Activated naive CD4-positive, alpha-beta T cell treated with anti-CD3 and anti-CD28 coated beads, Interleukin-2, amount 50 U/mL, for 24 hours (primary cell): ENCODE measurements around the gene BMPER.
A peak's percentile ranks its signal among the peaks of the same experiment; 100 is the strongest.

Experiments
- H3K27ac Mint-ChIP-seq: one replicate; pipeline ENCODE4 v1.8.0; 2021; ENCODE audit warnings: mild to moderate bottlenecking, mixed read lengths
- H3K27me3 Mint-ChIP-seq: one replicate; pipeline ENCODE4 v1.8.0; 2021; ENCODE audit warnings: mixed read lengths
- H3K36me3 Mint-ChIP-seq: one replicate; pipeline ENCODE4 v1.8.0; 2021; ENCODE audit warnings: mixed read lengths
- H3K4me1 Mint-ChIP-seq: one replicate; pipeline ENCODE4 v1.8.0; 2021; ENCODE audit warnings: mixed read lengths
- H3K4me3 Mint-ChIP-seq: one replicate; pipeline ENCODE4 v1.8.0; 2021; ENCODE audit warnings: mild to moderate bottlenecking, mixed read lengths
- H3K9me3 Mint-ChIP-seq: one replicate; pipeline ENCODE4 v1.8.0; 2021; ENCODE audit warnings: mixed read lengths

The BMPER gene

DNA sequence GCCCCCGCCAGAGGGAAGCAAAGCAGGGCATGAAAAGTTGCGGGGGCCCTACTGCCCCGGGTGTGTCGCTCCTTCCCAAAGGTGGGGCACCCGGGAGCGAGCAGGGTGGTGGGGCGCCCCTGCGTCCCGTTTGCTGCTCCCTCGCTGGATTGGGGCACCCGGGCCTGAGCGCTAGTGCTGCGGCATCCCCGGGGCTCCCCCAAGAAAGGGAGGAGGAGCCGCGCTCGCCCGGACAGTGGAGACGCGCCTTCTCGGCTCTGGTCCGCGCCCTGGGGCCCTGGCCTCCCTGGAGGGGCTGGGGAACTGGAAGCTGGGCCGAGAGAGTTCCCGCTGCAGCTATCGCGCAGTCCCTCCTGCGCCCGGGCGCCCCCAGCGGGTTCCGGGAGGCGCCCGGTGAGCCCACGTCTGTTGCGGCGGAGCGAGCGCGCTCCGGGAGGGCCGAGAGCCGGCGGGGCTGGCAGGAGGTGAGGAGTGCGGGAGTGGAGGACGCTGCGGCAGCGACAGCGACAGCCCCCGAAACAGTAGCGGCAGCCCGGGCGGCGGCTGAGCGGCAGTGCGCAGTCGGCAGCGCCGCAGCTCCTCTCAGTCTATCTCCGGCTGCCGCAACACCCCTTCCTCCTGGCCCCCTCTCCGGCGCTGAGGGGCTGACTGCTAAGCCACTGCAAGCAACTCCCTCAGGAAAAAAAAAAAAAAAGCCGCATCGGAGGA lies 504 bp upstream of the BMPER start:
- H3K27ac Mint-ChIP-seq, result no peak overlapping the region
- H3K9me3 Mint-ChIP-seq, result no peaks in the 10 kb centered on the region
- H3K27me3 Mint-ChIP-seq, result peaks cover 49% of the 10 kb centered on the region
- H3K4me1 Mint-ChIP-seq, result peaks cover 10% of the 10 kb centered on the region
- no peaks in the 10 kb centered on the region for H3K36me3 Mint-ChIP-seq
- peak overlapping the region; percentile 78 for H3K4me3 Mint-ChIP-seq

DNA sequence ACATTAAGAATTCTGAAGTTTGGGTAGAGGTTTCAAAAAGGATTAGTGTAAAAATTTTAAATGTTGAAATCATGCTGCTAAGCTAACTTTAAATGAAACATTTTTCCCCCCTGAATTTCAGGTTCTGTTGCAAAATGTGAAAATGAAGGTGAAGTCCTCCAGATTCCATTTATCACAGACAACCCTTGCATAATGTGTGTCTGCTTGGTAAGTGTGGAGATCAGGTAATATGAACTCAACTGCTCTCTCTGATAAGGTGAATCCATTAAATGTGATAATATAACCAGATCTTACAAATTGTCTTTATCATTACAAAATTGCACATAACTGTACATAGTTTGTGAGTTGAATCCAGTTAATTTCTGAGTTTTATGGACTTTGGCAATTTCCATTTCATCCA lies 1.4 kb downstream of the BMPER start:
- Mint-ChIP-seq H3K9me3 (no peaks in the 10 kb centered on the region), H3K27ac (no peak overlapping the region), H3K4me3 (peak overlapping the region; percentile 24), H3K4me1 (peaks cover 10% of the 10 kb centered on the region), H3K27me3 (peaks cover 46% of the 10 kb centered on the region), H3K36me3 (no peaks in the 10 kb centered on the region)

GRCh38 chr7:33907625-33908024 lies 2.3 kb downstream of the BMPER start:
- no peaks in the 10 kb centered on the region for H3K36me3 Mint-ChIP-seq
- no peak overlapping the region for H3K4me3 Mint-ChIP-seq
- H3K9me3 Mint-ChIP-seq, result no peaks in the 10 kb centered on the region
- peaks cover 37% of the 10 kb centered on the region for H3K27me3 Mint-ChIP-seq
- no peak overlapping the region for H3K27ac Mint-ChIP-seq
- peaks cover 10% of the 10 kb centered on the region for H3K4me1 Mint-ChIP-seq

GRCh38 chr7:33909318-33909717 lies 4.0 kb downstream of the BMPER start:
- Mint-ChIP-seq H3K9me3 (no peaks in the 10 kb centered on the region), H3K36me3 (no peaks in the 10 kb centered on the region), H3K27ac (no peak overlapping the region), H3K4me1 (peaks cover 2% of the 10 kb centered on the region), H3K27me3 (peaks cover 29% of the 10 kb centered on the region), H3K4me3 (no peak overlapping the region)

DNA sequence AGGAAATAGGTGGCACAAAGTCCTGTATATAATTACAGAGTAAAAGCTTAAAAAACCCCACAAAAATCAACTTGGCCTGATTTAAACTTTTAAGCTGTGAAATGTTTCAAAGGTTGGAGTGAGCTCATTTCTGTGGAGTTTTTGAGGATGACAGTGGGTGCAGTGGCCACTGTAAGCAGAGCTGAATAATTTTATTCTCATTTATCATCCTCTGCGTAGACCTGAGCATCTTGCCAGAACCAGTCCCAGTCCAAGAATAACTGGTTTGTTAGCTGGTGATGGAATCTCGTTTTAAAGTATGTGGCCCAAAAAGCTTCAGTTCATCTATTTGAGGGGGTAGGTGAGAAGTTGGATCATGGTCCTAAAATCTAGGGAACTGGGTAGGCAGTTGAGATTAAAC lies 4.4 kb downstream of the BMPER start:
- Mint-ChIP-seq H3K36me3 (no peaks in the 10 kb centered on the region), H3K27ac (no peak overlapping the region), H3K4me3 (no peak overlapping the region), H3K9me3 (no peaks in the 10 kb centered on the region), H3K27me3 (peaks cover 32% of the 10 kb centered on the region), H3K4me1 (no peaks in the 10 kb centered on the region)

GRCh38 chr7:33910756-33911155 lies 5.4 kb downstream of the BMPER start:
- H3K27ac Mint-ChIP-seq, result no peak overlapping the region
- H3K27me3 Mint-ChIP-seq, result peaks cover 30% of the 10 kb centered on the region
- H3K4me3 Mint-ChIP-seq, result no peak overlapping the region
- no peaks in the 10 kb centered on the region for H3K4me1 Mint-ChIP-seq
- H3K9me3 Mint-ChIP-seq, result no peaks in the 10 kb centered on the region
- no peaks in the 10 kb centered on the region for H3K36me3 Mint-ChIP-seq

GRCh38 chr7:33916357-33917081 lies 11.2 kb downstream of the BMPER start:
- Mint-ChIP-seq H3K4me3 (no peak overlapping the region), H3K9me3 (no peaks in the 10 kb centered on the region), H3K4me1 (no peaks in the 10 kb centered on the region), H3K36me3 (no peaks in the 10 kb centered on the region), H3K27ac (no peak overlapping the region), H3K27me3 (peaks cover 9% of the 10 kb centered on the region)

DNA sequence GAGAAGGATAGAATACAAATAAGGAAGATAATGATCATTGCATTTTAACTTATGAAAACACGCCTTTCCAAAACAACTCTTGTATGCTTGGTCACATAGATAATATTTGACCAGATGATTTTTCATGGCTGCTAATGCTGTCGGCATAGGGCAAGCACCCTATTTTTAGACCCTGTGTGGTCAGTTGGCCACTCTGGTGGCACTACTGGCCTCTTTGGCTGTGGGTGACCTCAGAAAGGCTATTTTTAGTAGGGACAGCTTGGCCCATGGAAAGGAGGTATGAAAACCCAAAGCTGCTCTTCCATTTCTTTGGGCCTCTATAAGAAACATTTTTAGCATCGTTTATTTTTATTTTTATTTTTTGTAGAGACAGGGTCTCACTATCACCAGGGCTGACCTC lies 12.3 kb downstream of the BMPER start:
- Mint-ChIP-seq H3K9me3 (no peaks in the 10 kb centered on the region), H3K4me3 (no peak overlapping the region)

GRCh38 chr7:33918438-33919143 lies 13.3 kb downstream of the BMPER start:
- no peaks in the 10 kb centered on the region for H3K4me1 Mint-ChIP-seq
- no peaks in the 10 kb centered on the region for H3K9me3 Mint-ChIP-seq
- no peaks in the 10 kb centered on the region for H3K36me3 Mint-ChIP-seq
- H3K4me3 Mint-ChIP-seq, result no peak overlapping the region
- no peak overlapping the region for H3K27ac Mint-ChIP-seq
- H3K27me3 Mint-ChIP-seq, result peaks cover 15% of the 10 kb centered on the region

More for the DNA sequence above, 12.3 kb downstream of the BMPER start:
- Mint-ChIP-seq H3K4me1 (no peaks in the 10 kb centered on the region), H3K27ac (no peak overlapping the region), H3K36me3 (no peaks in the 10 kb centered on the region), H3K27me3 (peaks cover 11% of the 10 kb centered on the region)

DNA sequence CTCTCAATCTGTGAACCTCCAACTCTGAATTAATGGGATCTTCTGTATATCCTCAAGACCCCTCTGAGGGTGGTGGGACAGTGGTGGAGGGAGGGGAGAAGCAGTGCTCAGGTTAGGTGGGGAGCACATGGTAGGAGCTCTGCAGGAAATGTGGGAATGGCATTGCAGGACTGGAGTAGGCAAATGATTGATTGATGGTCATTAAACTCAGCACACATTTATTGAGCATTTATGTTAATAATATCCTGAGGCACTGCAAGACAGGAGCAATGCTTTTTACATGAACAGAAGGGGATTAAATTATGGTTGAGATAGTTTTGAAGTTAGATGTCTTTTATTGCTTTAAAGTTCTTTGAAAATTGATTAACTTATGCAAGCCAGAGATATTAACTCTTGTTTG lies 14.1 kb downstream of the BMPER start:
- peaks cover 17% of the 10 kb centered on the region for H3K27me3 Mint-ChIP-seq
- no peak overlapping the region for H3K27ac Mint-ChIP-seq
- H3K4me3 Mint-ChIP-seq, result no peak overlapping the region
- no peaks in the 10 kb centered on the region for H3K4me1 Mint-ChIP-seq
- H3K36me3 Mint-ChIP-seq, result no peaks in the 10 kb centered on the region
- H3K9me3 Mint-ChIP-seq, result no peaks in the 10 kb centered on the region

- no peaks in the 10 kb centered on the region for H3K9me3 Mint-ChIP-seq
- H3K4me1 Mint-ChIP-seq, result no peaks in the 10 kb centered on the region
- peaks cover 13% of the 10 kb centered on the region for H3K27me3 Mint-ChIP-seq
- H3K36me3 Mint-ChIP-seq, result no peaks in the 10 kb centered on the region
- H3K4me3 Mint-ChIP-seq, result no peak overlapping the region
- peak overlapping the region; percentile 4 for H3K27ac Mint-ChIP-seq
Observed at GRCh38 chr7:33921216-33921938, 16.0 kb downstream of the BMPER start.

GRCh38 chr7:33922820-33923219 lies 17.5 kb downstream of the BMPER start:
- peaks cover 13% of the 10 kb centered on the region for H3K27me3 Mint-ChIP-seq
- no peaks in the 10 kb centered on the region for H3K4me1 Mint-ChIP-seq
- H3K9me3 Mint-ChIP-seq, result no peaks in the 10 kb centered on the region
- H3K36me3 Mint-ChIP-seq, result no peaks in the 10 kb centered on the region
- no peak overlapping the region for H3K4me3 Mint-ChIP-seq
- H3K27ac Mint-ChIP-seq, result no peak overlapping the region

DNA sequence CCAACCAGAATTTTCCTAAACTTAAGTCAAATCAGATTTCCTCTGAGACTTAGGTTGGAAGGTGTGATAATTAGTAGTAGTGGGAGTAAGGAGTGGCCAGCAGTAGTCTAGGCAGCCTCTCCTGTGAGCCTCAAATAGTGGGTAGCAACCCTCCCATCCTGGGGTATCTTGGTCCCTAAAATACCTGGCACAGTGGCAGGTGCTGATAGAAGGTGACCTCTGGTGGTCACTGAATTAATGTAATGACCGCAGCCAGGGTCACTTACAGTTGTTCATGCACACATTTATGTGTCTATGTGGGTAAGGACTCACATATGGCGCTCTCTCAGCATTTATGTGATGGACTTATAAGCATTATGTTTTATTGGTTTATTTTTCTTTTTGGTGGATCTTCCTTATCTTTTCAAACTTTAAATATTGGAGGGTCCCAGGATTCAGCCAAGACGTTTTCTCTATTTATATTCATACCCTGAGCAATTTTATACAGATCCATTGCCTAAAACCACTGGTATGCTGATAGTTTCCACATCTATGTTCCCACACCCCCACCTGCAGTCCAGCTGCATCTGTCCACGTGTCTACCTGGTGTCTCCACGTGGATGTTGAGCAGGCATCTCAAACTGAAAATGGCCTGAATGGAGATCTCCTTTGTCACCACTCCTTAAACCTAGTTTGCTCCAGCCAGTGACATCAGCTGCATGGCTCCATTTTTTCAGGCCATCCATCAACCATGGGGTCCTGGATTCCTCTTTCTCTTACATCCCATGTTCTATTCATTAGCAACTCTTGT lies 18.3 kb downstream of the BMPER start:
- Mint-ChIP-seq H3K4me3 (no peak overlapping the region), H3K36me3 (no peaks in the 10 kb centered on the region), H3K9me3 (no peaks in the 10 kb centered on the region), H3K4me1 (no peaks in the 10 kb centered on the region), H3K27me3 (peaks cover 13% of the 10 kb centered on the region), H3K27ac (no peak overlapping the region)

GRCh38 chr7:33926535-33926934 lies 21.2 kb downstream of the BMPER start:
- H3K27ac Mint-ChIP-seq, result no peak overlapping the region
- no peaks in the 10 kb centered on the region for H3K36me3 Mint-ChIP-seq
- H3K4me1 Mint-ChIP-seq, result no peaks in the 10 kb centered on the region
- H3K4me3 Mint-ChIP-seq, result no peak overlapping the region
- peaks cover 11% of the 10 kb centered on the region for H3K27me3 Mint-ChIP-seq
- no peaks in the 10 kb centered on the region for H3K9me3 Mint-ChIP-seq

DNA sequence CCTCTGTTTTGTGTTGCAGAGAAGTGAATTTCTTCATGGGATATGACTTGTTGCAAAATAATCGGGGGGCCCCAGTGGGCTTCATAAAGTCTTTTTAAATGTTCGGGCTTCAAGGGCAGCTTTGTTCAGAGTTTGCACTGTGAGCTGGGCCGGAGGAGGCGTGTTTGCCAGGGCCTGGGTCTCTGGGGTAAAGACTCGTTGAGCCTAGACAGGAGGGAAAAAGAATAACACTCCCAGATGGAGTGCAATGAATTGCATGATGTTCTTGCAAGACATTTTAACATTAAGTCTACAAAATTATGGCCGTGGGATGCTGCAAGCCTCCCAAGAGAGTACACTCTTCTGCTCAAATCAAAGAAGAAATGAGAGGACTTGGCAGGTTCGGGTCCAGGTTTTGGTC lies 23.6 kb downstream of the BMPER start:
- Mint-ChIP-seq H3K4me1 (no peaks in the 10 kb centered on the region), H3K9me3 (no peaks in the 10 kb centered on the region), H3K27me3 (peaks cover 5% of the 10 kb centered on the region), H3K4me3 (no peak overlapping the region), H3K27ac (no peak overlapping the region), H3K36me3 (no peaks in the 10 kb centered on the region)
